ELF-1 (cell line): Measurements from ENCODE around the gene BABAM2.
A peak's percentile ranks its signal among the peaks of the same experiment; 100 is the strongest.

Experiments used
- DNase-seq: peaks from one replicate; pipeline ENCODE4 v3.0.0-alpha.2; 2016; ENCODE audit warnings: low read depth, low spot score

BABAM2 gene

DNA sequence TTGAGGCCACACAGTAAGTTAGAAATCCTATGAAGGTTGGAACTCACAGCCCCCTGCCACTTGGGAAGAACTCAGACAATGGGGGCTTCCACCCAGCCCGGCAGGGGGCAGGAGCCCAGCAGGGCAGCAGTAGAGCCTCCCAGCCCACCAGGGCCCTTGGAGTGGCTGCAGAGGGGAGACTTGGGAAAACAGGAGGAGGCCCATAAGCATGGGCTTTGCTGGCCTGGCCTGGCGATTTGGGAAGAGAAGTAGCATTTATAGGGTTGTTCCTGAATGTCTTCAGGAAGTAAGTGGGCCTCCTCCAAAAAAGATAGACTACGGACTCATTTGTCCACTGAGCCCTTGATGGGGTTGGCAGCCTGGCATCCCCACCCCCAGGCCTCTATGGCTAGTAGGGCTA lies 484.7 kb downstream of the BABAM2 start:
- no peak for DNase-seq

DNA sequence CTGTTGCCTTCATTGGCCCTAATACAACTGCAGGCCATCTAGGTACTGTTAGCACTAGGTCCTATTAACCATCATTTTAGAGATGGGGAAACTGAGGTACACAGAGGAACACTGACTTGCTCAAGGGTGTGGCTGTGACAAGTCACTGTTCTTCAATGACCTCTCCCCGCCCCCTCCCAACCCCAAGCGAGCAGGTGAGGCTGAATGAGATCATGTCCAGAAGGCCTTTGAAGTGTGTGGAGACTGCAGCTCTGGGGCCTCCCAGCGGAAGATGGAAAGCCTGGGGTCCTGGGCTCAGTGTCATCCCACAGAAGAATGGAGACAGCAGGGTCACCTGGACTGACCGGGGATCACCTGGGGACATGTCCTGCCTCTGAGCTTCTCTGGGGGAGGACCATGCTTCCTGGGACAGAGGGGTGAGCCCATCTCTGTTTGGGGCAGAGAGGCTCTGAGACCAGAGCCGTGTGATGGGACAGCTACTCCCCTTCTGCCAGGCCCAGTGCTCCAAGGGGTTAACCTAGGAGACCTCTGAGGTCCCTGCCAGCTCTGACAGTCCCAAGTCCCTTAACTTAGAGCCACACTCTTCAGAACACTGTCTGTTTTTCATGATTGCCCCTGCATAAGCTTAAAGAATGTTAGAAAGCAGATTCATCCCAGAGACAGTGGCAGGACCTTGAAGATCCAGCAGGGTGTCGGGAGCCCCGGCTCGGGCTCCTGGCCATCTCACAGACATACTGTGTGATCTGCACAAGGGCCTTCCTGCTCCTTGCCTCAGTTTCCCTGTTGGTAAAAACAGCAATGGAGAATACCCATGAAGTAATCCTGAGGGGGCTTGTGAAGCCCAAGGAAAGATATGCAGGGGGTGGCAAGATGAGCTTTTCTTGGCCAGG lies 485.5 kb downstream of the BABAM2 start:
- DNase-seq: no peak

DNA sequence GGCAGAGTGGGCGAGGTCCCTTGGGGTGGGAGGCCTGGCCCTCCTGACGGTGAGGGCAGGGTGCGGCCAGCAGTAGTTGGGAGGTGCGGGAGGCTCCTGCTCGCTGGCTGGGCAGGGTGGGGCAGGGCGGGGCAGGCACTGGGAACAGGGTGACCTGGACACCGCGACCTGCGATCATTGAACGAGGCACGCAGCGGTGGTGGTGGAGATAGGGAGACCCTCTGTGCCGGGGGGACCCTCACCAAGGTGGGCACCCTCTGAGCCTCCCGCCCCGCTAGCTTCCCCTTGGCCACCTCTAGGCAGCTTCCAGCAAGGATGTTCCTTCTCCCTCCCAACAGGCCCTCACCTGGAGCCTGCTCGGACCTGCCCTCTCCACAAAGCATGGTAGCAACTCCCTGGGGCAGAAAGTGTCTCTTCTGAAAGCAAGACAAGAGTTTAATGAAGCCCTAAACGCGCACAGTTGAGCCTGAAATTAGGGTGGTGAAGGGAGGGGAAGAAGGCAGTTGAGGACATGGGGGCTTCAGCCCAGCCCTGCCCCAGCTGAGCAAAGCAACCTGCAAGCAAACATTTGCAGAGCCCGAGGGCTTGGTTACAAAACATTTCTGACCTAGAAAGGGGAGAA lies 486.8 kb downstream of the BABAM2 start:
- no peak for DNase-seq

DNA sequence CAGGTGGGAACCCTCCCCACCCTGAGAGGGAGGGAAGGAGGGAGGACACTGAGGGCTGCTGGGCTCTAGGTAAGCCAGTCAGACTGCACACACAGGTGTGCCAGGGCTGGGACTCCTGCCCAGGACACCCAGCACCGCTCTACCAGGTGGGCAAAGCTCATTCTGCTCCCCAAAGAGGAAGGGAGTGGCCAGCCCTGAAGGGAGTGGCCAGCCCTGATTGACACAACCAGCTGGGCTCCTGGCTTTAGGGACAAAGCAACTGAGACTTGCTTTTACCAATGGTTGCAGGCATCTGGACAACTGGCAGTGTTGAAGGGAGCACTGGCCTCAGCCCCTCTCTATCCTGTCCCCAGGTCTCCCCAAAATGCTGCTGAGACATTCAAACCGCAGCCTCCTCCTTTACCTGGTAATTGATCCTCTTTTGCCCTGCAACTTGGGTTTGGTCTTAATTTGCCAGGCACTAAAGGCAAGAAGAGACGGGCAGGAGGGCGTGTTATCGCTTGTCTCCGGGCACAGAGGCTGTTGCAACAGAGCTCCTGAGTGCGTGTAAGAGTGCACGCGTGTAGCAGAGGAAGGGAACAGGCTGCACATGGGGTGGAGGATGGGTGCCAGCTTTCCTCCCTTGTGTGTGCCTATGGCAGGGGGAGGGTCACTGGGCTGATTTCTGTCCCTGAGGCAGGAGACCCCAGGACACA lies 487.6 kb downstream of the BABAM2 start:
- DNase-seq: no peak

DNA sequence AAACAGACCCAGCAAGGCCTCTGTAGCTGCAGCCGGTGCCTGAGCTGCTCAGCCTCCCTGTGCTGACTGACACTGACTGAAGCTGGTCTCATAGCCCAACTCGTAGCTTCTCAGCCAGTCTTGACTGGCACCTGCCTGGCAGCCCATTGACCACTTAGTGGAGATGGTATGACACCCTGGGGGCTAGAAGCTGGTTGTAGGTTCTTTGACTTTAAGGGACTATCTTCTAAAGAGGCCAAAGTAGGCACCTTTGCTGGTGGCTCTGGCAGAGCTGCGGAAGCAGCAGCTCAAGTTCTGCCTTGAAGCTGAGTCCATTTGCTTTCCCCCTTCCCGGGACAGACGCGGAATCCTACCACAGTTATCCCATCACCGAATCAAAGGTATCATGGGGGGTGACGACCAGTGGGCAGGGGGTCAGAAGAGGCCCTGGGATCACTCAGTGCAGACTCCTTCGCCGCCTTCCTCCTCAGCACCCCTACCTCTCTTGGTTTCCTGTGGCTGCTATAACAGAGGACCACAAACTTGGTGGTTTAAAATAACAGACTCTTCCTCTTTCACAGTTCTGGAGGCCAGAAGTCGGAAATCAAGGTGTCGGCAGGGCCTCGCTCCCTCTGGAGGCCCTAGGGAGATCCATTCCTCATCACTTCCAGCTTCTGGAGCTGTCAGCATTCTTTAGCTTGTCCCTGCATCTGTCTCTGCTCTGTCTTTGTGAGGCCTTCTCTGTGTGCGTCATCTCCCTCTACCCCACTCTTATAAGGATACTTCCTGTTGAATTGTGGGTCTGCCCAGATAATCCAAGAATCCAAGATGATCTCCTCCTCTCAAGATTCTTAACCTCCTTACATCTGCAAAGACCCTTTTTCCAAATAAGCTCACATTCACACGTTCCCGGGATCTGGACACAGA lies 488.4 kb downstream of the BABAM2 start:
- DNase-seq: no peak

DNA sequence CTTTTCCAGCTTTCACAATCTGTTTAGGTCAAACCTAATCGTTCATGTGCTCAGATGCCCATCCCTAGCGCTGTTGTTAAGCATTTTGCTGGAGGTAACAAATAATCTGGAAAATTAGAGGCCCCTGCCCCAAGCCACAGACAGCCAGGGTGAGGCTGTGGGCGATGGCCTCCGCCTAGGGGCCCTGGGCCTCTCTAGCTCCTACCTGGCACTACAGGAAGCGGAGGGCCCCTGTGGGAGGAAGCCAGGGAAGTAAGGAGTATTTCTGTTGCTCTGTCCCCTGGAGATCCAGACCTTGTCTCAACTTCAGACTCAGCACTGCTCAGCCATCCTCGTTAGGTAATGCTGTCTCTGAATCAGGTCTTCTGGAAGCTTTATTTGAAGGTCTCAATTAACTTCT lies 489.7 kb downstream of the BABAM2 start:
- DNase-seq: no peak

DNA sequence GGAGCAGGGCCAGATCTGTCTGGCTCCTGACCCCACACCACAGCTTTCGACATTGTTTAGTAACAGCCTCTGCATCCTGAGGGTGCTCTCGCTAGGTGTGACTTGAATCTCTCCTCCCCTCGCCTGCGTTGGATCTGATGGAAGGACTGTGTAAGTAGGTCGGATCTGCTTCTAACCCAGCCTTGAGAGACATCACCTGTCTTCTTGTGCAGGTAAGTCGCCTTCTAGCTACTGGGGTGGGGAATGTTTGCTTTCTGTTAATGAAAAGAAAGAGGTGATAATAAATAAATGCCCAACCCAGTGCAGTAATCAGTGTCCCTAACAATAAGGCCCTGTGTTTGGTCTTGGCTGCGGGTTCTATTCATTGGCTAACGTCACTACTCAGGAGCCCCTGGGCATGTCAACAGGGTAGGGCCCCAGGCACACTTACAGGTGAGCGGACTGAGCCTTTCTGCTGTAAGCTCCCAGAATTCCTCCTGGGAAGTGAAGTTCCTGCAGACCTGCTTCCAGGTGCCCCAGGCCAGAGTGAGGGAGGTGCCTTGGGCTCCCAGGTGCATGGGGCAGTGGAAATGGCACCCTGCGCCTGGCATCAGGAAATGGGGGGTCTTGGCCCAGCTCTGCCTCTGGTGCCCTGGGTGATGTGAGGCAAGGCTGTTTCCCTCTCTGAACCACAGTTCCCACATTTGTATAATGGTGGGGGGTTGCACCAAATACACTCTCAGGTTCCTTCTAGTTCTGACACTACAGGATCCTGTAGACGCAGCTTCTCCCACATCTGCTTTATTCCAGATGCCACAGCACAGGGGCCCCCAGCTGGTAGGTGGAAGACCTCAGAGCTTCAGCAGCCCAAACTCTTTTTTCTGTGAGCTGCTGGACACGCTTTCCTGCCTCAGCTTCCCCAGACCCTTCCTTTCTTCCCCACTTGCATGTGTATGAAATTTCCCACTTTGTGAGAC lies 491.0 kb downstream of the BABAM2 start:
- peak; percentile 43 for DNase-seq

DNA sequence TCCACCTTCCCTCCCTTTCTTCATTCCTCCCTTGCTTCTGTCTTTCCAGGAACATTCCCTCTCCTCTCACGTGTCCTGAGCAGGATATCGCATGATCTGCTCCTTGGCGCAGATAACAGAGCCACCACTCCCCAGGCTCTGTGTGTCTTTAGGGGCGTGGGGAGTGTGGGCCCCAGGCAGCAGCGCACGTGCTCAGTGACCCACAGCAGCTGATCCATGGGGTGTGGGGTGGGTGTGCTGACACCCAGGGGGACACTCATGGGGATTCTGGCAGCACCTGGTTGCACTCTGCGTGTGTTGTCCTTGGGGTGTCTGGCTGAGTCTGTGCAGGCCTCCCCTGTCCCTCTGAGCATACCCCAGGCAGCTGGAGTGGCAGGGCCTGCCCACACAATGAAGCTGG lies 492.2 kb downstream of the BABAM2 start:
- DNase-seq: no peak

DNA sequence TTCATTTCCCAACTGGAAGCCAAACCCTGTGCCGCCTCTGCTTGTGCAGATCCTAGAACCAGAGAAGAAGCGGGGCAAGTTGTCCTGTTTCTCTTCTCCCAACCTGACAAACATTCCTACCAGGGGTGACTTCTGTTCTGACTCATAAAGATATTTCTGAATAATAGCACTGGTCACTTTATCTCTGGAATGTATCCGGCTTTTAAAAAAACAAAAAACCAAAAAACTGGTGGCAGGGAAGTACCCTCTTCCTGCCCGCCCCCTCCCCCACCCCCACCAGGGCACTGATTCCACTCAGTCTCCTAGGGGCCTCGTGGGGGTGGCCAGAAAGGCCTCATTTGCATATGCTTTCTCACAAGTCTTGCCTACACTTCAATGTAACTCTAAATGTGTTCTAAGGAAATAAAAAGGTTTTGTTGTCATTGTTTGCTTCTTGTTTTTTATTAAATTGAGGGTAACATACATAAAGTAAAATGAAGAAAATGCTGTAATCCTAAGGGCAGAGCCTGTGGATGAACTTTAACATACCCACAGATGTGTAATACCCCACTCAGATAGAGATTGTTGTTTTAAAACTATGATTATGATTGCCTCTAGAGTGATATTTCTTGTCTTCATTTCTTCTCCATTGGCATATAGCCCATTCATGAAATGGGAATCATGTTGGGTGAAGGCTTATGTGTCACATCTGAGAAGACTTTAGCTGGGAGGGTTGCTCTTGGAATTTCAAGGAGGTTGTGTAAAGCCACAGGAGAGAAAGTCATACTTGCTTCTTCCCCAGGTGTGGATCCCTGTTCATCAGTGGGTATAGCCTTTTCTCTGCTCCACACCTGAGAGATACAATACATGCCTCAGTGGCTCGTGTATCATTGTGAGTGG lies 496.8 kb downstream of the BABAM2 start:
- no peak for DNase-seq
